AG04450 (cell line): ENCODE results near the gene OR51E2. TPM values are rescaled to one million over a fixed set of nuclear protein-coding genes. Genes with fewer than 3 reads are reported as not detected.
A peak's percentile ranks its signal among the peaks of the same experiment; 100 is the strongest.
"Not testable (repeated sequence)": the region's sequence is repeated elsewhere in the genome, so short reads cannot be mapped to it uniquely, and the experiment has no call there.

Experiments
- CTCF ChIA-PET: fragments of 300-600, 350-600 bp; formaldehyde crosslinking; extraction: SDS; loops from one replicate; lab custom pipeline; 2022; ENCODE audit warnings: antibody characterized with exemption, inconsistent platforms; lab: Charles Lee
- POLR2A ChIA-PET: fragments of 350-600 bp; formaldehyde crosslinking; extraction: SDS; loops from one replicate; lab custom pipeline; 2021; ENCODE audit warnings: antibody characterized with exemption, inconsistent platforms; lab: Yijun Ruan, JAX
- DNase-seq: peaks from one replicate; pipeline ENCODE4 v3.0.0-alpha.2; 2011; ENCODE audit warnings: low read depth, low spot score
- H3K27ac ChIP-seq: one replicate; pipeline ENCODE4 v1.5.1; 2012; ENCODE audit warnings: low read depth, low read length, control low read depth
- H3K27me3 ChIP-seq: one replicate; pipeline ENCODE4 v1.6.0; 2012; ENCODE audit warnings: low read length; ENCODE audit not compliant: control insufficient read depth, insufficient read depth
- H3K4me3 ChIP-seq: 2 replicates; pipeline ENCODE4 v1.5.1; 2011; ENCODE audit warnings: mild to moderate bottlenecking, low read depth, low read length, control low read depth
- H3K9me3 ChIP-seq: 2 replicates; pipeline ENCODE4 v1.5.1; 2012; ENCODE audit warnings: low read length; ENCODE audit not compliant: control insufficient read depth, insufficient read depth
- polyA minus RNA-seq: library from RNA; depleted of rRNA, polyadenylated mRNA; stranded (reverse); fragments of >200 nt; gene quantifications from 2 replicates; pipeline ENCODE4 v1.2.3, GENCODE V29; 2011; rRNA and poly(A)+ RNA removed
- polyA plus RNA-seq: library from polyadenylated mRNA; depleted of rRNA; stranded (reverse); fragments of >200 nt; gene quantifications from 2 replicates; pipeline ENCODE4 v1.2.3, GENCODE V29; 2011; rRNA removed
- TF ChIP-seq, protein P1 (sequence below): IDR thresholded peaks from 2 replicates; pipeline ENCODE4 v1.5.1; 2011; ENCODE audit warnings: low read depth, low read length, control low read depth, inconsistent platforms

Gene OR51E2
- polyA plus RNA-seq (0.77 and 0.79 TPM in 2 replicates), polyA minus RNA-seq (0.65 and 0.69 TPM in 2 replicates)

DNA sequence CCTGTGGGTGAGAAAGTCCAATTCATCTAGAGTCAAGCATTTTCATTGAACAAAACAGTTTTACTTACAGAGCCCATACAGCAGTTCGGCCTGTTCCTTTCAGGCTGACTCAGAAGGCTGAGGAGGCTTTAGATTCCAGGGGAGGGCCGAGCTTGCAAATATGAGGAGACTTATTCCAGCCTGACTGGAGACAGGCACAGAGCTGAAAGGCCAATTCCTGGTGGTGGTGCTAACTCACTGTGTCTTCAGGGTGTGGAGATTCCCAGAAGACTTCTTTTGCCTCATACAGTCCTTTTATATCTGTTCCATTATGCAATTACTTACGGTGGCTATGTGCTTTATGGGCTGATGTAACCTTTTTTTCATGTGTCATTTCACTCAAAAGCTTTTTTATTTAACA lies at the start of gene OR51E2:
Gene OR51E2, minus strand, starts transcription at position 269 of the 400 bp plus-strand sequence. CDS start 15,142 bp downstream, outside the sequence.
- peak; percentile 26 for DNase-seq
- ChIA-PET CTCF (interaction anchor here (0.9 to 5.8 kb wide), 4 partner anchors 11 to 61 kb away, joined by 3 to 32 read pairs (median 4); partner anchors contain the start of gene OR51D1), POLR2A (no interaction called here)
- no peak within 1 kb of the TSS for H3K27ac ChIP-seq
- TF ChIP-seq, protein P1, sequence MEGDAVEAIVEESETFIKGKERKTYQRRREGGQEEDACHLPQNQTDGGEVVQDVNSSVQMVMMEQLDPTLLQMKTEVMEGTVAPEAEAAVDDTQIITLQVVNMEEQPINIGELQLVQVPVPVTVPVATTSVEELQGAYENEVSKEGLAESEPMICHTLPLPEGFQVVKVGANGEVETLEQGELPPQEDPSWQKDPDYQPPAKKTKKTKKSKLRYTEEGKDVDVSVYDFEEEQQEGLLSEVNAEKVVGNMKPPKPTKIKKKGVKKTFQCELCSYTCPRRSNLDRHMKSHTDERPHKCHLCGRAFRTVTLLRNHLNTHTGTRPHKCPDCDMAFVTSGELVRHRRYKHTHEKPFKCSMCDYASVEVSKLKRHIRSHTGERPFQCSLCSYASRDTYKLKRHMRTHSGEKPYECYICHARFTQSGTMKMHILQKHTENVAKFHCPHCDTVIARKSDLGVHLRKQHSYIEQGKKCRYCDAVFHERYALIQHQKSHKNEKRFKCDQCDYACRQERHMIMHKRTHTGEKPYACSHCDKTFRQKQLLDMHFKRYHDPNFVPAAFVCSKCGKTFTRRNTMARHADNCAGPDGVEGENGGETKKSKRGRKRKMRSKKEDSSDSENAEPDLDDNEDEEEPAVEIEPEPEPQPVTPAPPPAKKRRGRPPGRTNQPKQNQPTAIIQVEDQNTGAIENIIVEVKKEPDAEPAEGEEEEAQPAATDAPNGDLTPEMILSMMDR = no peak
- no peaks in the 10 kb centered on the region for H3K9me3 ChIP-seq
- no peak within 1 kb of the TSS for H3K4me3 ChIP-seq
- H3K27me3 ChIP-seq = no peaks in the 10 kb centered on the region

DNA sequence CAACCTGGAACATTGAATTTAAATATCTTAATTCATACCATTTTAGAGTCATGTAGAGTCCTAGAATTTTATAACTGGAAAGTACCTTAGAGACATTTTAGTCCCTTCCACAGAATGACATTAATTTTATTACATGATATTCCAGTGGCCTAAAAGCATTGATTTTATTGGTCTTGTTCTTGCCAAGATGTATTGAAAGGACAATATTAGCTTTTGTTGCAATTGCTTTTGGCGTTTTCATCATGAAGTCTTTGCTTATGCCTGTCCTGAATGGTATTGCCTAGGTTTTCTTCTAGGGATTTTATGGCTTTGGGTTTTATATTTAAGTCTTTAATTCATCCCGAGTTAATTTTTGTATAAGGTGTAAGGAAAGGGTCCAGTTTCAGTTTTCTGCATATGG lies 43.1 kb upstream of the OR51E2 start:
- Histone ChIP-seq H3K4me3 (no peak overlapping the region), H3K27me3 (no peaks in the 10 kb centered on the region), H3K27ac (no peak overlapping the region), H3K9me3 (no peaks in the 10 kb centered on the region)
- ChIA-PET POLR2A (no interaction called here), CTCF (no interaction called here)
- TF ChIP-seq, protein P1 = no peak
- no peak for DNase-seq

GRCh38 chr11:4727171-4727570 lies 29.5 kb upstream of the OR51E2 start:
- CTCF ChIA-PET = no interaction called here
- Histone ChIP-seq H3K27ac (no peak overlapping the region), H3K27me3 (no peaks in the 10 kb centered on the region), H3K9me3 (peaks cover 4% of the 10 kb centered on the region; the same call in 1 of the 2 replicates), H3K4me3 (no peak overlapping the region)
- TF ChIP-seq, protein P1 = no peak
- POLR2A ChIA-PET = no interaction called here
- DNase-seq = no peak

GRCh38 chr11:4722616-4723534 lies 25.2 kb upstream of the OR51E2 start:
- H3K27ac ChIP-seq, H3K4me3 ChIP-seq, DNase-seq, H3K27me3 ChIP-seq, H3K9me3 ChIP-seq, POLR2A ChIA-PET: not testable (repeated sequence)
- CTCF ChIA-PET = interaction anchor here (1.0 kb wide), 1 partner anchor 12 kb away, joined by 3 read pairs; no protein-coding TSS in a partner anchor

- ChIA-PET CTCF (interaction anchor here (2.7 kb wide), 1 partner anchor 78 kb away, joined by 11 read pairs; the partner anchor contains the start of gene OR51D1), POLR2A (no interaction called here)
- Histone ChIP-seq H3K4me3 (no peak overlapping the region), H3K9me3 (no peaks in the 10 kb centered on the region), H3K27me3 (no peaks in the 10 kb centered on the region), H3K27ac (no peak overlapping the region)
- TF ChIP-seq, protein P1 = no peak
- DNase-seq = no peak
Observed at GRCh38 chr11:4714300-4714699, 16.6 kb upstream of the OR51E2 start.
